IMR-90 (cell line): Measurements from ENCODE around the gene CDHR3. TPM values are rescaled to one million over a fixed set of nuclear protein-coding genes. Genes with fewer than 3 reads are reported as not detected.

Experiments
- ATAC-seq: fragments of 200-7000 bp; cut with Tn5 transposase; 2 replicates; pipeline ENCODE4 v1.9.1; 2020; ENCODE audit warnings: low read depth, mild to moderate bottlenecking, moderate library complexity
- BruUV-seq: library from RNA; stranded (reverse); fragments of 400-500 nt; replicated peaks from 2 replicates; lab custom pipeline; 2021; lab: Mats Ljungman, UMichigan
- CTCF ChIA-PET: fragments of 300-600 bp; formaldehyde crosslinking; extraction: SDS; loops from one replicate; lab custom pipeline; 2021; ENCODE audit warnings: antibody characterized with exemption; lab: Yijun Ruan, JAX
- POLR2A ChIA-PET: fragments of 300-600 bp; sonication (Branson Sonifier 250); formaldehyde crosslinking; loops from one replicate; lab custom pipeline; 2022; ENCODE audit warnings: antibody characterized with exemption; ENCODE audit not compliant: unreplicated experiment; lab: Charles Lee
- DNase-seq: peaks from one replicate; pipeline ENCODE4 v3.0.0; 2013
- H2AFZ ChIP-seq: replicated peaks from 2 replicates; pipeline ENCODE3; 2013; ENCODE audit warnings: low read length, mild to moderate bottlenecking; ENCODE audit not compliant: poor library complexity
- H2AK5ac ChIP-seq: 2 replicates; pipeline ENCODE4 v1.6.1; 2013; ENCODE audit warnings: low read depth, low read length, inconsistent platforms
- H2AK9ac ChIP-seq: replicated peaks from 2 replicates; pipeline ENCODE3; 2013; ENCODE audit warnings: mild to moderate bottlenecking, low read depth, low read length, moderate library complexity; ENCODE audit not compliant: poor library complexity
- H2BK120ac ChIP-seq: 2 replicates; pipeline ENCODE4 v1.6.1; 2013; ENCODE audit warnings: low read depth, low read length, inconsistent platforms
- H2BK15ac ChIP-seq: 3 replicates; pipeline ENCODE4 v1.6.1; 2013; ENCODE audit warnings: low read depth, low read length, inconsistent platforms
- H2BK20ac ChIP-seq: 2 replicates; pipeline ENCODE4 v1.6.1; 2013; ENCODE audit warnings: low read depth, mild to moderate bottlenecking, inconsistent platforms, low read length, moderate library complexity
- H2BK5ac ChIP-seq: 2 replicates; pipeline ENCODE4 v1.6.1; 2013; ENCODE audit warnings: mild to moderate bottlenecking, low read depth, low read length, inconsistent platforms; ENCODE audit not compliant: poor library complexity, severe bottlenecking
- H3K14ac ChIP-seq: replicated peaks from 2 replicates; pipeline ENCODE4 v1.6.1; 2013; ENCODE audit warnings: low read depth, low read length, inconsistent platforms
- H3K18ac ChIP-seq: 2 replicates; pipeline ENCODE4 v1.6.1; 2013; ENCODE audit warnings: low read depth, low read length, control low read depth
- H3K23ac ChIP-seq: 2 replicates; pipeline ENCODE4 v1.6.1; 2013; ENCODE audit warnings: low read depth, low read length, inconsistent platforms
- H3K27ac ChIP-seq: 2 replicates; pipeline ENCODE4 v1.5.1; 2013; ENCODE audit warnings: mild to moderate bottlenecking, control low read depth, low read length; ENCODE audit not compliant: insufficient read depth
- H3K27me3 ChIP-seq: 2 replicates; pipeline ENCODE4 v1.6.1; 2013; ENCODE audit warnings: low read length; ENCODE audit not compliant: control insufficient read depth, insufficient read depth
- H3K36me3 ChIP-seq: 2 replicates; pipeline ENCODE4 v1.6.1; 2013; ENCODE audit warnings: low read length, mixed read lengths; ENCODE audit not compliant: control insufficient read depth, insufficient read depth
- H3K4ac ChIP-seq: 2 replicates; pipeline ENCODE4 v1.6.1; 2013; ENCODE audit warnings: low read depth, low read length, inconsistent platforms
- H3K4me1 ChIP-seq: 2 replicates; pipeline ENCODE4 v1.6.1; 2013; ENCODE audit warnings: low read length, mixed read lengths; ENCODE audit not compliant: control insufficient read depth, insufficient read depth
- H3K4me2 ChIP-seq: 2 replicates; pipeline ENCODE4 v1.6.1; 2013; ENCODE audit warnings: low read depth, mild to moderate bottlenecking, control low read depth, low read length, moderate library complexity
- H3K4me3 ChIP-seq: 2 replicates; pipeline ENCODE4 v1.5.1; 2013; ENCODE audit warnings: low read depth, mild to moderate bottlenecking, control low read depth, low read length, moderate library complexity; ENCODE audit not compliant: insufficient read depth
- H3K56ac ChIP-seq: 2 replicates; pipeline ENCODE4 v1.6.1; 2013; ENCODE audit warnings: low read length, inconsistent platforms; ENCODE audit not compliant: insufficient read depth; ENCODE audit errors: extremely low read depth
- H3K79me1 ChIP-seq, 2 experiments: 2 replicates each; pipeline ENCODE4 v1.6.1; 2013; ENCODE audit warnings: low read length in 2 of 2, inconsistent platforms in 1 of 2, low read depth in 1 of 2
- H3K9ac ChIP-seq: 2 replicates; pipeline ENCODE4 v1.6.1; 2013; ENCODE audit warnings: low read depth, low read length, control low read depth
- H3K9me1 ChIP-seq: 2 replicates; pipeline ENCODE4 v1.6.1; 2013; ENCODE audit warnings: low read length, inconsistent platforms; ENCODE audit not compliant: insufficient read depth
- H3K9me3 ChIP-seq: 2 replicates; pipeline ENCODE4 v1.6.1; 2013; ENCODE audit warnings: low read length; ENCODE audit not compliant: control insufficient read depth, insufficient read depth
- H4K20me1 ChIP-seq: 2 replicates; pipeline ENCODE4 v1.6.1; 2013; ENCODE audit warnings: low read length, inconsistent platforms; ENCODE audit not compliant: insufficient read depth
- H4K5ac ChIP-seq: 2 replicates; pipeline ENCODE4 v1.6.1; 2013; ENCODE audit warnings: mild to moderate bottlenecking, low read depth, low read length, control low read depth
- H4K8ac ChIP-seq, 2 experiments: 2 replicates each; pipeline ENCODE4 v1.6.1; 2013; ENCODE audit warnings: low read depth in 2 of 2, low read length in 2 of 2, control low read depth in 1 of 2, inconsistent platforms in 1 of 2
- H4K91ac ChIP-seq: 2 replicates; pipeline ENCODE4 v1.6.1; 2013; ENCODE audit warnings: low read depth, low read length, inconsistent platforms; ENCODE audit not compliant: insufficient read depth
- CEBPB ChIP-seq: IDR thresholded peaks from 2 replicates; pipeline ENCODE4 v1.6.1; 2012; ENCODE audit warnings: low read depth, low read length, improper control_type of control experiment
- MAFK ChIP-seq: IDR thresholded peaks from 2 replicates; pipeline ENCODE4 v1.6.1; 2012; ENCODE audit warnings: low read depth, low read length, improper control_type of control experiment
- MAZ ChIP-seq: IDR thresholded peaks from 2 replicates; pipeline ENCODE4 v1.6.1; 2012; ENCODE audit warnings: low read depth, mild to moderate bottlenecking, low read length, improper control_type of control experiment, moderate library complexity, borderline replicate concordance
- RAD21 ChIP-seq: IDR thresholded peaks from 2 replicates; pipeline ENCODE4 v1.6.1; 2012; ENCODE audit warnings: low read length, improper control_type of control experiment
- SMC3 ChIP-seq: fragments of 150-350 bp; IDR thresholded peaks from 2 replicates; pipeline ENCODE4 v1.6.1; 2016; ENCODE audit warnings: low read depth, mild to moderate bottlenecking, antibody characterized with exemption, low read length, moderate library complexity
- WGBS, 2 experiments: methylation state at CpG; one replicate each; pipeline versions ENCODE4 v1.1.5 to v1.1.7; 2013; ENCODE audit warnings: missing lambda C conversion rate in 2 of 2; ENCODE audit not compliant: insufficient read length in 1 of 2; ENCODE audit errors: extremely low coverage in 2 of 2; 5-methylcytosine and 5-hydroxymethylcytosine counted together
- dilution Hi-C: fragments of 300-500 bp; cut with HindIII; formaldehyde crosslinking; loops from one replicate; pipeline ENCODE4 v1.14.3; 2018; ENCODE audit warnings: low sequenced_read_pairs; ENCODE audit not compliant: unreplicated experiment
- in situ Hi-C: fragments of 300-500 bp; cut with MboI; formaldehyde crosslinking; loops from 3 replicates; pipeline ENCODE4 v1.14.3; 2019; ENCODE audit warnings: low sequenced_read_pairs, inconsistent platforms, mixed read lengths
- intact Hi-C: fragments of 100-400 bp; cut with micrococcal nuclease; formaldehyde crosslinking; loops from 2 replicates; pipeline ENCODE4 v1.10.0; 2022
- polyA plus RNA-seq, 3 experiments: library from polyadenylated mRNA; depleted of rRNA; stranded (reverse); fragments of >200 nt; gene quantifications; 2 replicates each; pipeline ENCODE4 v1.2.3, GENCODE V29; 2012; ENCODE audit warnings: low replicate concordance in 1 of 3
- total RNA-seq: library from RNA; depleted of rRNA; stranded (reverse); fragments of >200 nt; gene quantifications from 2 replicates; pipeline ENCODE4 v1.2.3, GENCODE V29; 2012

CDHR3 gene
- total and polyA plus RNA-seq, 2 of the 4 experiments (the other 2 are of a cell fraction) = 0.96 to 1.6 TPM

GRCh38 chr7:106023369-106024322, 60.6 kb downstream of the CDHR3 start:
- H3K79me1 ChIP-seq = no peaks in the 10 kb centered on the region
- no peak overlapping the region for H3K4me2 ChIP-seq
- peaks cover 11% of the 10 kb centered on the region for H3K4me1 ChIP-seq
- in situ Hi-C loops = no loop called here
- no peak overlapping the region for H3K14ac ChIP-seq
- no peak overlapping the region for H2AK5ac ChIP-seq
- peaks cover 7% of the 10 kb centered on the region; the same call in 1 of the 2 replicates for H3K9me1 ChIP-seq
- ChIA-PET POLR2A (no interaction called here), CTCF (no interaction called here)
- intact Hi-C loops = no loop called here
- 100% methylated on average over 1 of the region's 6 CpGs; no CpG with 5 or more reads in 1 of the 2 experiments for WGBS, 2 experiments
- no peak overlapping the region for H4K5ac ChIP-seq
- H3K9ac ChIP-seq = no peak overlapping the region
- no peak overlapping the region for H4K91ac ChIP-seq
- no peak overlapping the region for H3K56ac ChIP-seq
- H2AK9ac ChIP-seq = no peak overlapping the region
- ATAC-seq = no peak
- H4K20me1 ChIP-seq = no peaks in the 10 kb centered on the region
- H2BK120ac ChIP-seq = no peak overlapping the region
- H2BK5ac ChIP-seq = no peak overlapping the region
- H2AFZ ChIP-seq = no peak overlapping the region
- no peak overlapping the region for H3K23ac ChIP-seq
- no peak overlapping the region for H4K8ac ChIP-seq
- H3K27ac ChIP-seq = no peak overlapping the region
- H3K9me3 ChIP-seq = no peaks in the 10 kb centered on the region
- H3K36me3 ChIP-seq = no peaks in the 10 kb centered on the region
- H3K4me3 ChIP-seq = no peak overlapping the region
- no peak overlapping the region for H2BK15ac ChIP-seq
- no peak overlapping the region for H2BK20ac ChIP-seq
- dilution Hi-C loops = no loop called here
- TF ChIP-seq MAZ (no peak), SMC3 (no peak), RAD21 (no peak), CEBPB (no peak), MAFK (no peak)
- no peak overlapping the region for H3K18ac ChIP-seq
- H3K4ac ChIP-seq = no peak overlapping the region; the same call in 1 of the 2 replicates
- DNase-seq = no peak
- no peaks in the 10 kb centered on the region for H3K27me3 ChIP-seq
- BruUV-seq = no TSS peak
